Esophagus (tissue), 2 donors: ENCODE data around the gene IQSEC1. TPM values are rescaled to one million over a fixed set of nuclear protein-coding genes. Genes with fewer than 3 reads are reported as not detected.

ENCODE experiments used
- H3K27ac ChIP-seq, 2 donors: one replicate each; pipeline ENCODE4 v1.5.1; 2013; ENCODE audit warnings: low read depth in 2 of 2, mild to moderate bottlenecking in 2 of 2, inconsistent platforms in 1 of 2, low read length in 1 of 2, moderate library complexity in 1 of 2
- H3K27me3 ChIP-seq, 2 donors: one replicate each; pipeline ENCODE4 v1.6.1; 2013; ENCODE audit warnings: low read length in 2 of 2, control low read depth in 1 of 2, mild to moderate bottlenecking in 1 of 2; ENCODE audit not compliant: insufficient read depth in 2 of 2, control insufficient read depth in 1 of 2
- H3K36me3 ChIP-seq, 2 donors: one replicate each; pipeline ENCODE4 v1.6.1; 2013; ENCODE audit warnings: low read length in 1 of 2; ENCODE audit not compliant: control insufficient read depth in 2 of 2, insufficient read depth in 2 of 2
- H3K4me1 ChIP-seq, 2 donors: one replicate each; pipeline ENCODE4 v1.6.1; 2013; ENCODE audit warnings: low read length in 1 of 2; ENCODE audit not compliant: control insufficient read depth in 2 of 2, insufficient read depth in 2 of 2
- H3K4me3 ChIP-seq, 2 donors: one replicate each; pipeline ENCODE4 v1.5.1; 2013; ENCODE audit warnings: low read length in 2 of 2, mild to moderate bottlenecking in 2 of 2, low read depth in 1 of 2, moderate library complexity in 1 of 2
- H3K9me3 ChIP-seq, 2 donors: one replicate each; pipeline ENCODE4 v1.6.1; 2013; ENCODE audit warnings: mild to moderate bottlenecking in 2 of 2, low read depth in 1 of 2, low read length in 1 of 2, moderate library complexity in 1 of 2; ENCODE audit not compliant: control insufficient read depth in 2 of 2, insufficient read depth in 1 of 2
- WGBS, 2 donors: extraction: QIAGEN DNeasy Blood & Tissue Kit; methylation state at CpG; one replicate each; pipeline ENCODE4 v1.1.7; 2013; 5-methylcytosine and 5-hydroxymethylcytosine counted together
- polyA plus RNA-seq, 2 donors: library from polyadenylated mRNA; stranded (reverse); fragments of 200-250 nt; gene quantifications; one replicate each; pipeline ENCODE4 v1.2.3, GENCODE V29; 2013
- donor health status: healthy with polysubstance abuse.
- donor health status: Bipolar disorder and iron deficiency.

The IQSEC1 gene
- polyA plus RNA-seq, 2 donors = 4.1 to 5.2 TPM

GRCh38 chr3:12991481-12991837, 81.8 kb downstream of the IQSEC1 start:
- H3K4me1 ChIP-seq = peaks cover 0 to 14% of the 10 kb centered on the region in 2 donors

GRCh38 chr3:12990781-12991480, 82.3 kb downstream of the IQSEC1 start:
- Histone ChIP-seq H3K36me3 (peaks cover 0 to 2% of the 10 kb centered on the region in 2 donors), H3K27ac (no peak overlapping the region), H3K9me3 (no peaks in the 10 kb centered on the region), H3K4me3 (no peak overlapping the region), H3K27me3 (no peaks in the 10 kb centered on the region), H3K4me1 (peaks cover 0 to 14% of the 10 kb centered on the region in 2 donors)
- WGBS, 2 donors = 66 to 69% methylated on average over 16 of the region's 16 CpGs

More at GRCh38 chr3:12991481-12991837, 81.8 kb downstream of the IQSEC1 start:
- Histone ChIP-seq H3K9me3 (no peaks in the 10 kb centered on the region), H3K4me3 (no peak overlapping the region), H3K27ac (peak overlapping the region in 1 of 2 donors; percentile 13), H3K27me3 (no peaks in the 10 kb centered on the region), H3K36me3 (peaks cover 0 to under 1% of the 10 kb centered on the region in 2 donors)
- 57 to 80% methylated on average over 2 of the region's 2 CpGs for WGBS, 2 donors

- Histone ChIP-seq H3K4me3 (no peak overlapping the region), H3K9me3 (no peaks in the 10 kb centered on the region), H3K4me1 (peaks cover 0 to 14% of the 10 kb centered on the region in 2 donors), H3K27me3 (no peaks in the 10 kb centered on the region), H3K27ac (no peak overlapping the region), H3K36me3 (peaks cover 0 to 2% of the 10 kb centered on the region in 2 donors)
- 71 to 82% methylated on average over 5 of the region's 5 CpGs for whole genome bisulfite sequencing, 2 donors
Observed at GRCh38 chr3:12990306-12990705, 82.9 kb downstream of the IQSEC1 start.

DNA sequence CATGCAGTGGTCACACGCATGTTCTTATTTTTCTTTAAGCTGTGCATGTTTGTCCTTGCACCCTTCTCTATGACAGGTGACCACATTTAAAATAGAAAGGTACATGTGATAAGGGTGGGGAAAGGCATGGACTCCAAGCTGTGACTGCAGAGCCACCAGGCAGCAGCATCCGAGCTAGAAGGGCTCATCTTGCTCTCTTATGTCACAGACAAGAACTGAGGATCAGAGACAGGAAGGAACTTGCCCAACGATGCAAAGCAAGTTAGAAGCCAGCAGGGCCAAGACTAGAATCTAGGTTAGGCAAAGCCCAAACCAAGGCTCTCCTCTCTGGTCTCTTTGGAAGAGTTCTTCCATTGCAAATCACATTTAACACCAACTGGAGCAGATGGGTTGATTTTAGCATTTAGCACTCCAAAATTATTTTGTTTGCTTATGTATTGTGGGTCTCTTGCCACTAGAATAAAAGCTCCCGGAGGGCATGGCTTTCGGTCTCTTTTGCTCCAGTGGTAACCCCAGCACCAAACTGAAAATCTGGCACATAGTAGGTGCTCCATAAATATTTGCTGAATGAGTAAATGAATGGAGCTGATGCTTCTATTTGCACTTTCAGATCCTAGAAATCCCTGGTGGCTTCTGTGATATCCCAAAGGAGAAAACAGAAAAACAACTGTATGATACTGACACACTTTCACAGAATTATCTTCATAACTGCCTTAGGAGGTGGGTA, 84.3 kb downstream of the IQSEC1 start:
- peaks cover 0 to 2% of the 10 kb centered on the region in 2 donors for H3K36me3 ChIP-seq
- H3K4me3 ChIP-seq = no peak overlapping the region
- H3K27me3 ChIP-seq = no peaks in the 10 kb centered on the region
- H3K9me3 ChIP-seq = no peaks in the 10 kb centered on the region
- peaks cover 0 to 14% of the 10 kb centered on the region in 2 donors for H3K4me1 ChIP-seq
- no peak overlapping the region for H3K27ac ChIP-seq
- 78 to 79% methylated on average over 5 of the region's 5 CpGs for WGBS, 2 donors

DNA sequence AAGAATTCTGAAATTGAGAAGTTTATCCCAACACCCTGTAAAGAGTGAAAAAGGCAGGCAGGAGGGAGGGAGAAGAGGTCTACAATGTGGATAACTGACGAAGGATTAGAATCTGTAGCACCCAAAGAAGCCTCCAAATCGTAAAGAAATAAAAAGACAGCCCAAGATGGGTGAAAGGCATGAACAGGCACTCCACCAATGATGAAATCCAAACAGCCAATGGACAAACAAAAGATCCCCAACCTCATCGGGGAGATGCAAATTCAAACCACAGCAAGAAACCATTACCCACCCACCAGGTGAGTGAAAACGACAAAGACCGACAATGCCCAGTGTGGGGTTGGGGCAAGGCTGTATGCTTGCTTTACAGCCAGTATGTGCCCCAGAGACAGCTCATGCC, 85.6 kb downstream of the IQSEC1 start:
- WGBS, 2 donors = 95% methylated on average over 5 of the region's 5 CpGs
- Histone ChIP-seq H3K4me1 (peaks cover 0 to 11% of the 10 kb centered on the region in 2 donors), H3K4me3 (no peak overlapping the region), H3K9me3 (no peaks in the 10 kb centered on the region), H3K27ac (no peak overlapping the region), H3K27me3 (no peaks in the 10 kb centered on the region), H3K36me3 (peaks cover 0 to 2% of the 10 kb centered on the region in 2 donors)

DNA sequence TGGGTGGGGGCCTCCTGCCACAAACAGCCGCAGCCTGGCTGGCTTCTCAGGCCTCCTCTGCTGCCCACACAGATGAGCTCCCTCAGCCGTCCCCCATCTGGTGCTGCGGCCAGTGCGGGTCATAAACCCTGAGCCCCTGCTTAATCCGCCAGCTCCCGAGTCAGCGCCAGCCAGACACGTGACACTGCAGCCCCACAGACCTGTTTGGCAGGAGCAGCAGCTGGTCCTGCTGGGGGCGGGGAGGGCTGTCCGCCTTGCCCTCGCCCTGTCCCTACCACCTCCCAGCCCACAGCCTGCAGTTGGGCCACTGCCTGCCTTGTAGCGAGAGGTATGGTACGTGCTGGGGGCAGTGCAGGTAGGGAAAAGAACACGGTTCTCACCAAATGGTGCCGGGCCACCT, 86.2 kb downstream of the IQSEC1 start:
- H3K27ac ChIP-seq = no peak overlapping the region
- no peaks in the 10 kb centered on the region for H3K27me3 ChIP-seq
- no peaks in the 10 kb centered on the region for H3K9me3 ChIP-seq
- H3K4me1 ChIP-seq = peaks cover 0 to 11% of the 10 kb centered on the region in 2 donors
- WGBS, 2 donors = 58 to 68% methylated on average over 15 of the region's 15 CpGs
- H3K36me3 ChIP-seq = peaks cover 0 to 2% of the 10 kb centered on the region in 2 donors
- H3K4me3 ChIP-seq = no peak overlapping the region

GRCh38 chr3:12986521-12986920, 86.7 kb downstream of the IQSEC1 start:
- H3K4me1 ChIP-seq = peaks cover 0 to 8% of the 10 kb centered on the region in 2 donors
- H3K4me3 ChIP-seq = no peak overlapping the region
- 87% methylated on average over 11 of the region's 11 CpGs for whole genome bisulfite sequencing, 2 donors
- H3K36me3 ChIP-seq = peaks cover 0 to 2% of the 10 kb centered on the region in 2 donors
- no peaks in the 10 kb centered on the region for H3K9me3 ChIP-seq
- H3K27ac ChIP-seq = no peak overlapping the region
- H3K27me3 ChIP-seq = no peaks in the 10 kb centered on the region

GRCh38 chr3:12986031-12986430, 87.2 kb downstream of the IQSEC1 start:
- peaks cover 0 to 2% of the 10 kb centered on the region in 2 donors for H3K36me3 ChIP-seq
- peaks cover 0 to 3% of the 10 kb centered on the region in 2 donors for H3K4me1 ChIP-seq
- no peaks in the 10 kb centered on the region for H3K27me3 ChIP-seq
- WGBS, 2 donors = 90% methylated on average over 8 of the region's 8 CpGs
- H3K27ac ChIP-seq = no peak overlapping the region
- no peaks in the 10 kb centered on the region for H3K9me3 ChIP-seq
- H3K4me3 ChIP-seq = no peak overlapping the region

- no peak overlapping the region for H3K4me3 ChIP-seq
Observed at GRCh38 chr3:12985148-12985547, 88.1 kb downstream of the IQSEC1 start.

More at GRCh38 chr3:12985148-12985547, 88.1 kb downstream of the IQSEC1 start:
- Histone ChIP-seq H3K27me3 (no peaks in the 10 kb centered on the region), H3K27ac (no peak overlapping the region), H3K4me1 (peaks cover 0 to 3% of the 10 kb centered on the region in 2 donors), H3K36me3 (peaks cover 0 to 2% of the 10 kb centered on the region in 2 donors), H3K9me3 (no peaks in the 10 kb centered on the region)
- 74 to 79% methylated on average over 6 of the region's 6 CpGs for WGBS, 2 donors
